Activated CD8-positive, alpha-beta memory T cell treated with anti-CD3 and anti-CD28 coated beads, Interleukin-2, amount 50 U/mL, for 24 hours (primary cell): ENCODE measurements around the gene RGS19.
"Not testable (repeated sequence)": the region's sequence is repeated elsewhere in the genome, so short reads cannot be mapped to it uniquely, and the experiment has no call there.

ENCODE experiments used
- DNase-seq: peaks from one replicate; pipeline ENCODE4 v3.0.0-alpha.2; 2020; ENCODE audit errors: extremely low read depth

Gene RGS19

GRCh38 chr20:64079273-64080012 lies at the start of gene RGS19:
Gene RGS19, minus strand, starts transcription at chr20:64079518. Its CDS starts 2,632 bp downstream, at chr20:64076886.
- DNase-seq: no peak

GRCh38 chr20:64123517-64123916 lies 44.2 kb upstream of the RGS19 start:
- not testable (repeated sequence) for DNase-seq

GRCh38 chr20:64122927-64123326 lies 43.6 kb upstream of the RGS19 start:
- not testable (repeated sequence) for DNase-seq

GRCh38 chr20:64121586-64121985 lies 42.3 kb upstream of the RGS19 start:
- DNase-seq: no peak

GRCh38 chr20:64119681-64120341 lies 40.5 kb upstream of the RGS19 start:
- DNase-seq: no peak

- no peak for DNase-seq
Observed at GRCh38 chr20:64119301-64119680, 40.0 kb upstream of the RGS19 start.

GRCh38 chr20:64117432-64117777 lies 38.1 kb upstream of the RGS19 start:
- DNase-seq: not testable (repeated sequence)

- DNase-seq: no peak
Observed at GRCh38 chr20:64116541-64117431, 37.5 kb upstream of the RGS19 start.

GRCh38 chr20:64116016-64116415 lies 36.7 kb upstream of the RGS19 start:
- no peak for DNase-seq

- DNase-seq: no peak
Observed at GRCh38 chr20:64115171-64115911, 36.0 kb upstream of the RGS19 start.

GRCh38 chr20:64114356-64114971 lies 35.1 kb upstream of the RGS19 start:
- DNase-seq: no peak

- DNase-seq: no peak
Observed at GRCh38 chr20:64113796-64114355, 34.6 kb upstream of the RGS19 start.

GRCh38 chr20:64113444-64113775 lies 34.1 kb upstream of the RGS19 start:
- DNase-seq: no peak

GRCh38 chr20:64112691-64113443 lies 33.5 kb upstream of the RGS19 start:
- DNase-seq: no peak

- no peak for DNase-seq
Observed at GRCh38 chr20:64111841-64112641, 32.7 kb upstream of the RGS19 start.

GRCh38 chr20:64110411-64111068 lies 31.2 kb upstream of the RGS19 start:
- DNase-seq: no peak

- no peak for DNase-seq
Observed at GRCh38 chr20:64109831-64110391, 30.6 kb upstream of the RGS19 start.
